T-helper 22 cell (primary cell): ENCODE measurements around the gene TMEM222.
"Not testable (repeated sequence)": the region's sequence is repeated elsewhere in the genome, so short reads cannot be mapped to it uniquely, and the experiment has no call there.

Experiments used
- DNase-seq: peaks from one replicate; pipeline ENCODE4 v3.0.0-alpha.2; 2020; ENCODE audit warnings: low read depth

The TMEM222 gene, protein sequence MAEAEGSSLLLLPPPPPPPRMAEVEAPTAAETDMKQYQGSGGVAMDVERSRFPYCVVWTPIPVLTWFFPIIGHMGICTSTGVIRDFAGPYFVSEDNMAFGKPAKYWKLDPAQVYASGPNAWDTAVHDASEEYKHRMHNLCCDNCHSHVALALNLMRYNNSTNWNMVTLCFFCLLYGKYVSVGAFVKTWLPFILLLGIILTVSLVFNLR

DNA sequence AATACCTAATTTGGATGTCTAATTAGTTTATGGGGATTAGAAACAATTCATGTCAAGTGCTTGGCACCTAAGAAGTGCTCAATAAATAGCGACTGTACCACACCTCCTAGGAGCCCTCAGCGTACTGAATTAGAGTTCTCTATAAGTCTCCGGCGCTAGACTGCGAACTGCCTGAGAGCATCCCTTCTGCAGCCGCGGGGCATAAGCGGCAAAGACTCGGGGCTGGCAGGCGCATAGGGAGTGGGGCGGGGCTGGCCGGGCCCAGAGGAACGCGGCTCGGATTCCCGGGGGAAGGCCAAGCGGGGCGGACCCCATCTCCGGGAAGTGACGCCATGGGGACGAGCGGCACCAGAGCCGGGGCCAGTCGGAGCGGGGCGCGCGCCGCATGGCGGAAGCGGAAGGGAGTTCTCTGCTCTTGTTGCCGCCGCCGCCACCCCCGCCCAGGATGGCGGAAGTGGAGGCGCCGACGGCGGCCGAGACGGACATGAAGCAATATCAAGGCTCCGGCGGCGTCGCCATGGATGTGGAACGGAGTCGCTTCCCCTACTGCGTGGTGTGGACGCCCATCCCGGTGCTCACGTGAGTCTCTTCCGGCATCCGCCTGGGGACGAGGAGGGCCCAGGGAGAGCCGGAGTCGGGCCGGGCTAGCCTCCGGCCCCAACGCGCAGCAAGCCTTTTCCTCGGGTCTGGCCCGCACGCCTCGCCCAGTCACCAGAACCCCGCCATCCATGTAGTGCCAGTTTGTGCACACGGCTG is at the start of gene TMEM222:
Gene TMEM222 (plus strand): TSS at position 351 of the 756 bp plus-strand sequence. CDS start 35 bp downstream, at position 386.
- DNase-seq, result peak; percentile 97

GRCh38 chr1:27274204-27274603 is 47.8 kb upstream of the TMEM222 start:
- DNase-seq, result no peak

DNA sequence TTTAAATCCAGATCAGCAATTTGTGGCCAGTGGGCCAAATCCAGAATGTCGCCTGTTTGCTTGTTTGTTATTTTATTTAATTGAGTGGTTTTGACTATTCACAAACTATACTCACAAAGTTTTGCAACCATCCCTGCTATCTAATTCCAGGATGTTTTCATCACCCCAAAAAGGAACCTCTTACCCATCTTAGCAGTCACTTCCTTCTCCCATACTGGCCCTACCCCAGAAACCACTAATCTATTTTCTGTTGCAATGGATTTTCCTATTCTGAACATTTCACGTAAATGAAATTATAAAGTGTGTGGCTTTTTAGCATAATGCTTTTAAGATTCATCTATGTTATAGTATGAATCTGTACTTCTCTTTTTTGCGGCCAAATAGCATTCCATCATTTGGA is 46.3 kb upstream of the TMEM222 start:
- DNase-seq, result no peak

- peak; percentile 55 for DNase-seq
Observed at GRCh38 chr1:27284425-27285273, 37.3 kb upstream of the TMEM222 start.

DNA sequence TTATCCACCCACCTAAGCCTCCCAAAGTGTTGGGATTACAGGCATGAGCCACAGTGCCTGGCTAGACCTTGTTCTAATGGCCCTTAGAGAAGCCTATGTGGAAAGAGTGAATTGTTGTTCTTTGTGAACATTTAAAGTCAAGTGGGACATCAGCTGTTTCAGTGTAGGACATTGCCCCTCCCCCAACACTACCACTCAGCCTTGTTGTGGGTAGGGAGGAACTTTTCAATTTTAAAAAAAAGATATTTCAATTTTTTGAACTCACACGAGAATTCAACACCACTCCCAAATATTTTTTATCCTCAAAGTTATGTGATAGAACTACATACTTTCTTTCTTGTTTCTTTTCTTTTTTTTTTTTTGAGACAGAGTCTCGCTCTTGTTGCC is 36.7 kb upstream of the TMEM222 start:
- no peak for DNase-seq

DNA sequence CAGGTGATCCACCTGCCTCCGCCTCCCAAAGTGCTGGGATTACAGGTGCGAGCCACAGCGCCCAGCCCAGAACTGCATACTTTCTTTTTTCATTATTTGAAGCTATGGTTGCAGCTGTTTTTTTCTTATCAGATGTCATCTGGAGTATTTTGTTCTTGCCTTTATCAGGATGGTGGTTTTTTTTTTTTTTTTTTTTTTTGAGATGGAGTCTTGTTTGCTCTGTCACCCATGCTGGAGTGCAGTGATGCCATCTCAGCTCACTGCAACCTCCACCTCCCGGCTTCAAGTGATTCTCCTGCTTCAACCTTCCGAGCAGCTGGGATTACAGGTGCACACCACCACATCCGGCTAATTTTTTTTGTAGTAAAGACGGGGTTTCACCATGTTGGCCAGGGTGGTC is 36.1 kb upstream of the TMEM222 start:
- DNase-seq, result not testable (repeated sequence)

GRCh38 chr1:27289125-27289524 is 32.8 kb upstream of the TMEM222 start:
- not testable (repeated sequence) for DNase-seq

DNA sequence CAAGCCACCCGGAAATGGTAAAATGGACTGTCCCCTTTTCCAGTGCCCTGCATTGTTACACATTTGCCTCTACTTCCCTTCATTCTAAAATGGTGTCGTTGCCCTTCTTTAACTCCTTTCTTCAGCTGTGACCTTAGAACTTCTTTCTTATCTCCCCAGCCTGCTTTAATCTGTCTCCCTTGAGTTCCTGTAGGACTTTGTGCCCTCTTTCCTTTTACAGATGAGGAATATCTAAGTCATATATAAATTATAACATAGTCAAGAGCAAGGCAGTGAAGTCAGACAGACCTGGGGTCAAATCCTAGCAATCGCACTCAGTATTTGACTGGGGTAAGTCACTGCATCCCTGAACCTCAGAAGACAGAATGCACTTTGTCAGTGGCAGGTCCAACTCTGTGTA is 31.4 kb upstream of the TMEM222 start:
- DNase-seq, result no peak

DNA sequence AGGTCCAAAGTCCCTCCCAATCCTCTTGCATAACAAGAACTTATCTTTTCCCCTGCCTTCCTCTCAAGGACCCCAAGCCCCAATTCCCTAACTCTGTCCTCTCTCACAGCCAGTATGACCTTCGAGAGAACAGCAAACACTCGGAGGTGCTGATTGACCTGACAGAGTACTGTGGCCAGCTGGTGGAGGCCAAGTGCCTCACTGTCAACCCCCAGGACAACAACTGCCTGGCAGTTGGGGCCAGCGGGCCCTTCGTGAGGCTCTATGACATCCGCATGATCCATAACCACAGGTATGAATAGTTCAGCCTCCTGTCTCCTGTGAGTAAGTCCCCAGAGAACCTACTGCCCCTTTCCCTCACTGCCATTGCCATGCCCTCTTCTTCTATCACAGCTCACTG is 29.9 kb upstream of the TMEM222 start:
- DNase-seq, result no peak

GRCh38 chr1:27293915-27294314 is 28.0 kb upstream of the TMEM222 start:
- DNase-seq, result no peak

- peak; percentile 18 for DNase-seq
Observed at GRCh38 chr1:27296773-27297291, 25.1 kb upstream of the TMEM222 start.

- DNase-seq, result no peak
Observed at GRCh38 chr1:27297903-27298302, 24.1 kb upstream of the TMEM222 start.

DNA sequence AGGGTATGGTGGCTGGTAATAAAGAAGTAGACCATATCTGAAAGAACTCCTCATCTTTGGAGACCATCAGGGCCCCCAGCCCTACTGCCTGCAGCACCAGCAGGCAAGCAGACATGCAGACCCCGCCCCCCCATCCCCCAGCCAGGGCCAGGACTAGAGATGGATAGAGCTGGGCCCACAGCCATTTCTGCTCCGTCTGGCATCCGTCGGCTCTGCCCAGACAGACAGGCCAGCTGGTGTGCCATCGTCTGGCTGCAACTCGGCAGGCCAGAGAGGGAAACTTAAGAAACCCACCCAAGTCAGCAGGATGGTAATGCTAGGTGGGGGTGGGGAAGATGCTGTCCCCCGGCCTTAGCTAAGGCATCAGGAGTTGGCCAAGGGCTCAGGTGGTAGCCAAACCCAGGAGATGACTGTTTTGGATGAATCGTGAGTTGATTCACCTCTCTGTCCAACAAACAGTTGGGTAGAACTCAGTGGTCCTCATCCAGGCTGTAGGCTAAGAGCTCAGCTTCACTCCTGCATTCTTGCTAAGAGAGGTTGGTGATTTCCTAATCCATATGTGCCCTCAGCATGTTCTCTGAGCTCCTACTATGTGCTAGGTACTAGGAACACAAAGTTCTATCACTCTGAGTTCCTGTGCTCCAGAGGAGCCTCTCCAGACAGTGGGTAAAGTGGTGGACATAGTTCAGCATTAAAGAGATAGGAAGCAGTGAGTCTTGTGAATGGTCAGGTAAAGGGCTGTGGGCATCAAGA is 23.2 kb upstream of the TMEM222 start:
- no peak for DNase-seq

DNA sequence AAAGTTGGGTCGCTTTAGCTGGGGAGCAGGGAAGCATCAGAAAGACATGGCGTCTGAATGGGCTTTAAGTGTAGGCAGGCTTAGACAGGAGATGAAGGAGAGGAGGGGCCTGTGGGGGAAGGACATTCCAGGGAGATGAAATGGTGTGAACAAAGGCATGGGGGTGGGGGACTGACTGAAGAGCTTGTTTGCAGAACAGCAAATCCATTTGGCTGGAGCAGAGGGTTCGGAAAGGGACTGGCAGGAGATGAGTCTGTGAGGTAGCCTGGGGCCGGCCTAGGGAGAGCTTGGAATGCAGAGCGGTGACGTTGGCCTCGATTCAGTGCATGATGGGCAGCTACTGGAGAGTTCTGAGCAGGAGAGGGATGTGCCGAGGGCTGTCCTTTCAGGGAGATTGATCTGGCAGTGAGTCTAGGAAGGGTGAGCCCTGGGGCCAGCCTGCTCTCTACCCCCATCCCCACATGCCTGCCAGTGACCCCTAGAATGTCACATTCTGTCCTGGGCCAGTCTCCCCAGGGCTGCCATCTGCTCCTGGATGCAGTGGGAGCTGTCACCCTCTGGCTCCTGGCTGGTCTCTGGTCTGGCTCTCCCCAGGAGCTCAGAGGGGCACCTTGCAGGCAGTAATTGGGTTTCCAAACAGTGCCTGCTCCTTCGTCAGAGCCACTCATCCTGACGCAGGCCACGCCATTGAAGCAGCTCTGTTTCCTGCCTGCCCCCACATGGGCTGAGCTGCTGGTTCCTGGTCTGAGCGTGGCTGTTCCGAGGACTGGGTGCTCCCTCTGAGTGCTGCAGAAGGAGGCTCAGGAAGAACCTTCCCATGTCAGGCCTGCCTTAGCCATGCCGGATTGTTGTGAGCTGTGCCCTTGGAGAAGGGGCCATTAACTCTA is 22.3 kb upstream of the TMEM222 start:
- DNase-seq, result no peak

DNA sequence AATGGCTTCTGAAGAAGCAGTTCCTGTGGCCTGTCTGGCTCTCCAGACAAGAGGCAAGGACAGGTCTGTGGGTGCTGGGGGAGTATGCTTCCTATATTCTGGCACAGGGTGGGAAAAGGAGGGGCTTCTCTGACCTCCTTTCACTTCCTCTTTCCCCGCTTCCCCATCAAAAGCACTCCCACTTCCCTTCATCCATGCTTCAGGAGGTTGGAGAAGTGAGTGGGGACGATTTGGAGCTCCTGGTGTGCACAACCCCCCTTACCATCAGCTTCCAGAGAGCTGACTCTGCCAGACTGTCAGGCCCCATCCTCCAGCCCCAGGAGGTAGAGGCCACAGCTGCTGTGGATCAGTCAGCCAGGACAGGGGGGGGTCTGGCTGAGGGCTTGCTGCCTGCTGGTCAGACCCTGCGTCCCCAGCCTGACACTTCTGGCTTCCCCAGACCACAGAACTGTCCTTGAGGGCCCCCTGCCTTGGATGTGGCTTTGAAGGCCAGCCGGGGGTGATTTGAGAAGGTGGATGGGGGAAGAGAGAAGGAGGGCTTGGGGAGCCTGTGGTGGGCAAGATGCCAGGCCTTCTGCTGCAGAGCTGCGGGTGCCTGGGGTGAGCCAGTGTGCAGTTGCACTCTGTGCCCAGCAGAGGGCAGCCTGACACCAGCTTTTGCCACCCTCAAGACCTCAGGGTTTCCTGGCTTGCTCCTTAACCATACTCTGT is 21.5 kb upstream of the TMEM222 start:
- peak; percentile 42 for DNase-seq

- DNase-seq, result no peak
Observed at GRCh38 chr1:27301052-27301422, 20.9 kb upstream of the TMEM222 start.

- no peak for DNase-seq
Observed at GRCh38 chr1:27301582-27302199, 20.3 kb upstream of the TMEM222 start.

GRCh38 chr1:27302612-27303011 is 19.4 kb upstream of the TMEM222 start:
- DNase-seq, result no peak

DNA sequence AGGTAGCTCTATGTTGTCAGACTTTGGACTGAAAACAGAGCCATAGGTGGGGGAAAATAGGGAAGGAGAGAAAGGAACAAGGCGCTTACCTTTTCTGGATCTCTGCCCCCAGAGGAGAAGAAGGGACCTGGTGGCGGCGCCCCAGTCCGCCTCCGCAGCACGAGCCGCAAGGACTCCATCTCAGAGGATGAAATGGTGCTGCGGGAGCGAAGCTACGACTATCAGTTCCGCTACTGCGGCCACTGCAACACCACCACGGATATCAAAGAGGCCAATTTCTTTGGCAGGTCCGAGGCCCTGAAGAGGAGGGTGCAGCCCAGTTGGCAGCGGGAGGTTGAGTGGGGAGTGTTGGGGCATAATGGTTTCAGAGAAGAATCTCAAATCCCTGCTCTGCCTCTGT is 18.5 kb upstream of the TMEM222 start:
- no peak for DNase-seq

DNA sequence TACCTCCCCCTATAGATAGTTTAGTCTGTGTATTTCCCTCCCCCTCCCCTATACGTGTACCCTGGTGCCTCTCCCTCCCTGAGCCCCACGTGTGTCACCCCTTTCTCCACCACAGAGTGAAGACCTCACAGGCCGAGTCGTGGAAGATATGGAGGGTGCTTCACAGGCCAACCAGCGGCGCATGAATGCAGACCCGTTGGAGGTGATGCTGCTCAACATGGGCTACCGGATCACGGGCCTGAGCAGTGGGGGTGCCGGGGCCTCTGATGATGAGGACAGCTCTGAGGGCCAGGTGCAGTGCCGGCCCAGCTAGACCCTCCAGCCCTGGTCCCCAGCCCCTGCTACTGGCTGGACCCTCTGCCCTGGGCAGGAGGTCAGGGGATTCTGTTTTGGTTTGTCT is 15.9 kb upstream of the TMEM222 start:
- DNase-seq, result no peak
